Bronchial epithelial cell (primary cell): Measurements from ENCODE around the gene HPRT1. TPM values are rescaled to one million over a fixed set of nuclear protein-coding genes. Genes with fewer than 3 reads are reported as not detected.

ENCODE experiments used
- DNase-seq: peaks from one replicate; pipeline ENCODE4 v3.0.0-alpha.2; 2010; ENCODE audit warnings: low read depth
- FAIRE-seq: peaks from 2 replicates; lab custom pipeline; 2011; peaks lifted over from hg19 to GRCh38; lab: Jason Lieb, UNC
- H3K27me3 ChIP-seq: 2 replicates; pipeline ENCODE4 v1.5.1; 2011; ENCODE audit warnings: low read length; ENCODE audit not compliant: control insufficient read depth, insufficient read depth
- H3K36me3 ChIP-seq: 2 replicates; pipeline ENCODE4 v1.5.1; 2011; ENCODE audit warnings: low read length; ENCODE audit not compliant: control insufficient read depth, insufficient read depth
- H3K4me3 ChIP-seq: 2 replicates; pipeline ENCODE4 v1.5.1; 2011; ENCODE audit warnings: mild to moderate bottlenecking, low read depth, low read length, control low read depth
- total RNA-seq: library from RNA; depleted of rRNA; stranded (reverse); fragments of >200 nt; gene quantifications from 2 replicates; pipeline ENCODE4 v1.2.1, GENCODE V29; 2014
- TF ChIP-seq, protein P1 (sequence below): IDR thresholded peaks from 2 replicates; pipeline ENCODE4 v1.5.1; 2011; ENCODE audit warnings: mild to moderate bottlenecking, moderate library complexity, low read length, control low read depth, inconsistent platforms; ENCODE audit not compliant: insufficient read depth, severe bottlenecking

Gene HPRT1
- total RNA-seq, 1 donor from 2014 or later, result 11.6 TPM

DNA sequence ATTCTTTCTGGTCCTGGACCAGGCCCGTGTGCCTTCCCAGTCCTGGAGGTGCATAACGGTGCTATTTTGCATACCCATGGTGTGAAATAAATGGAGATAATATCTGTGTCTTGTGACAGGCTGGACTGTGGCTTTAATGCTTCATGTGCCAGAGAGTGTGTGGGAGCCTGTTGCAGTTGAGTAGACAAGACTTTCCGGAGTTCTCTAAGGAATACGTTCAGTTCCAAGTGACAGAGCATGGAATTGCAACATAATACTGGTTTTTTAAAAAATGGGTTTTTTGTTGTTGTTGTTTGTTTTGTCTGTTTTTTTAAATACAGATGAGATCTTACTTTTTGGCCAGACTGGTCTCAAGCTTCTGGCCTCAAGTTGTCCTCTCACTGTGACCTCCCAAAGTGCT, 74.0 kb downstream of the HPRT1 start:
- FAIRE-seq, result no peak
- no peak for DNase-seq
- TF ChIP-seq, protein P1, sequence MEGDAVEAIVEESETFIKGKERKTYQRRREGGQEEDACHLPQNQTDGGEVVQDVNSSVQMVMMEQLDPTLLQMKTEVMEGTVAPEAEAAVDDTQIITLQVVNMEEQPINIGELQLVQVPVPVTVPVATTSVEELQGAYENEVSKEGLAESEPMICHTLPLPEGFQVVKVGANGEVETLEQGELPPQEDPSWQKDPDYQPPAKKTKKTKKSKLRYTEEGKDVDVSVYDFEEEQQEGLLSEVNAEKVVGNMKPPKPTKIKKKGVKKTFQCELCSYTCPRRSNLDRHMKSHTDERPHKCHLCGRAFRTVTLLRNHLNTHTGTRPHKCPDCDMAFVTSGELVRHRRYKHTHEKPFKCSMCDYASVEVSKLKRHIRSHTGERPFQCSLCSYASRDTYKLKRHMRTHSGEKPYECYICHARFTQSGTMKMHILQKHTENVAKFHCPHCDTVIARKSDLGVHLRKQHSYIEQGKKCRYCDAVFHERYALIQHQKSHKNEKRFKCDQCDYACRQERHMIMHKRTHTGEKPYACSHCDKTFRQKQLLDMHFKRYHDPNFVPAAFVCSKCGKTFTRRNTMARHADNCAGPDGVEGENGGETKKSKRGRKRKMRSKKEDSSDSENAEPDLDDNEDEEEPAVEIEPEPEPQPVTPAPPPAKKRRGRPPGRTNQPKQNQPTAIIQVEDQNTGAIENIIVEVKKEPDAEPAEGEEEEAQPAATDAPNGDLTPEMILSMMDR, result no peak
- H3K4me3 ChIP-seq, result no peak overlapping the region
- no peaks in the 10 kb centered on the region for H3K36me3 ChIP-seq
- no peaks in the 10 kb centered on the region for H3K27me3 ChIP-seq

DNA sequence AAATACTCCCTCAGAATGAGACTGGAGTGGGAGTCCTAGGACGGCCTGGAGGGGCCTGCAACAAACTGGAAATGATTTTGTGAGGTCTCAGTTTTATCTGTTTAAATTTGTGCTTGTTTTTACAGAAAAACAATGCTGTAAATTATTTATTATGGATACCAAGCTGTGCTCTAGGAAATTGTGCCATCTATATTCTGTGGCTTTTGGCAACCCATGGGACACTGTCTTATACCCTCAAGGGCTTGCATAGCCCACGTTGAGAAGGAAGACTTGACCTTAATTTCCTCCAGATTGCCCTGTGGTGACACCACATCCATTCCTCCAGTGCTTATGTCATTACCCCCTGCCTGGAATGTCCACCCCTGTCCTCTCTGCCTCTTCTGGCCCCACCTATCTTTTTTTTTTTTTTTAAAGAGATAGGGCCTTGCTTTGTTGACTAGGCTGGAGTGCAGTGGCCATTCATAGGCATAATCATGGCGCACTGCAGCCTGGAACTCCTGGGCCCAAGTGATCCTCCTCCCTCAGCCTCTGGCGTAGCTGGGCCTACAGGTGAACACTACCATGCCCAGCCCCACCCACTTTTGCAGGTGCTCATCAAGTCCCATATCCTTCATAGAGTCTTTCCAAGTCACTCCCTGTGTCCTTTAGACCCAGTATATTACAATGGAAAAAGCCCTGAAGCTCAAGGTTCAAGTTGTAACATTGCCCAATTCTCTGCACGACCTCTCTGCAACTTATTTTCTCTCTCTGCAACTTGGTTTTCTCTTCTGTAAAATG, 77.4 kb downstream of the HPRT1 start:
- Histone ChIP-seq H3K4me3 (no peak overlapping the region), H3K27me3 (no peaks in the 10 kb centered on the region), H3K36me3 (no peaks in the 10 kb centered on the region)
- FAIRE-seq, result no peak
- TF ChIP-seq, protein P1, result no peak
- DNase-seq, result no peak

DNA sequence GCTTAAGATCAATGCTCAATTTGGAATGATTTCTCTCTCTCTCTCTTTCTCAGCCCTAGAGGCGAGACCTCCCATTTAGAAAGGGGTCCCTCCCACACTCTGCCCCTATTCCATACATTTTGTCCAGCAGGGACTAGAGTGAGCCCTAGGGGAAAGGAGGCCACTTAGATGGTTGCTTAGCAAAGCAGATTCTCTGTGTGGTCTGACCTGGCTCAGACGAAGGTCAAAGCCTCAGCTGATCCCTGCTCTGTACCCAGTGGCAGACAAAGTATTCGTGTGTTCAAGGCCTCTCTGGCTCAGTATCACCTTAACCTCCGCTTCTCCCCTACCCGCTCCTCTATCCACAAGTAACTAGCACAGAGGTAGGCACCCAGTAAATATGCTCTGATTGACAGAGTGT, 78.4 kb downstream of the HPRT1 start:
- Histone ChIP-seq H3K27me3 (no peaks in the 10 kb centered on the region), H3K4me3 (no peak overlapping the region), H3K36me3 (no peaks in the 10 kb centered on the region)
- DNase-seq, result no peak
- TF ChIP-seq, protein P1, result no peak
- FAIRE-seq, result no peak

DNA sequence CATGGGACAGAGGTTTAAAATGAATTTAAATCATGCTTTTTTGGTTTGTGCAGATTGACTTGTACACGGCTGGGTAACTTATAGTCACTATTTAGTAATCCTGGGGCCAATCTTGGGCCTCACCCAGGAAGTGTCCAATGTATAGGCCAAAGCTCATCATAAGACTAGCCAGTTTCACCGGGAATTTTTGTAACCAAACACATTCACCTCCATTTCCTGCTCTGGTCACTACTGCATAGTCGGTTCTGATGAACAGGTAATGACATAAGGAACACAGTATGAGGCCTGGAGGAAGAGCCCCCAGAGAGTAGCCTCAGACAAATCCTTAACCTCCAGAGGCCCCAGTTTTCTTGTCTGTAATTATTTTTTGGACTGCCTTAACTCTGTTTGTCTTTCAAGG, 81.9 kb downstream of the HPRT1 start:
- FAIRE-seq (no peak), DNase-seq (no peak)
- H3K27me3 ChIP-seq, result no peaks in the 10 kb centered on the region
- TF ChIP-seq, protein P1, result no peak
- no peak overlapping the region for H3K4me3 ChIP-seq
- H3K36me3 ChIP-seq, result peaks cover 1% of the 10 kb centered on the region

DNA sequence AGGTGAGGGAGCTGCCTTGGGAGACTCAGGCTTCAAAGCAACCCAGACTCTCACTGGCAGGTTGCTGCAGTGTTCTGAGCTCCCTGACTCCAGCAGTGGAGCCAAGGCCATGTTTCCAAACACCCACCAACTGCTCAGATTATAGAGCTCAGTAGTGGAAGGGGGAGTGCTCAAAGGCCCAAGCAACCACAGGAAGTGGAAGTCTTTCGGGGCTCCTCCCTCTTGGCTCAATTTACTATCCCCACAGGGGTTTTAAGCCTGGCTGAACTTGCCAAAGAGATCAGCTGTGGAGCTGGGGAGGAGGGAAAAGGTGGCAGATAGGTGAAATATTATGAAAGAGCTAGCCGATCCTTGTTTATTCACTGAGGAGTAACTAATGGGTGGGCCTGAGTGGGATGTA, 82.5 kb downstream of the HPRT1 start:
- H3K4me3 ChIP-seq, result no peak overlapping the region
- TF ChIP-seq, protein P1, result no peak
- H3K27me3 ChIP-seq, result no peaks in the 10 kb centered on the region
- peak; percentile 81 for DNase-seq
- H3K36me3 ChIP-seq, result peaks cover 1% of the 10 kb centered on the region
- no peak for FAIRE-seq

DNA sequence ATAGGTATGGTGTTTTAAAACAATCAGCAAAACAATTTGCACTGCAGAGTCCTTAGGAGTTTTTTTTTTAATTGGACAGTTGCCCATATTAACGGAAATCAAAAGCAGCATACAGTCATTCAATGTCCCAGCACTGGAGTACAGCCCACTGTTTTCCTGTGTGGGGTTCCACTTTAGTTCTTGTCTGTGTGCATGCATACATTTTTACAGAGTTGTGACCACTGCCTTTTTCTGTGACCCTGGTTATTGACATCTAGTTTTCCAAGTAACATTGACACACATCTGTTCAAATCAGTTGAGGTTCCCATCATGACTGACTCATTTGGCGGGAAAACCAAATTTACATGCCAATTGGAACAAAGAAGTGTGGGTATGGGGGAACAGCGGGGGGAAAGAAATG, 83.3 kb downstream of the HPRT1 start:
- Histone ChIP-seq H3K4me3 (no peak overlapping the region), H3K36me3 (peaks cover 1% of the 10 kb centered on the region), H3K27me3 (no peaks in the 10 kb centered on the region)
- FAIRE-seq, result no peak
- no peak for DNase-seq
- TF ChIP-seq, protein P1, result no peak
